ENCODE results near the gene MDM2.
"Not testable (repeated sequence)": the region's sequence is repeated elsewhere in the genome, so short reads cannot be mapped to it uniquely, and the experiment has no call there.

MDM2 gene

DNA sequence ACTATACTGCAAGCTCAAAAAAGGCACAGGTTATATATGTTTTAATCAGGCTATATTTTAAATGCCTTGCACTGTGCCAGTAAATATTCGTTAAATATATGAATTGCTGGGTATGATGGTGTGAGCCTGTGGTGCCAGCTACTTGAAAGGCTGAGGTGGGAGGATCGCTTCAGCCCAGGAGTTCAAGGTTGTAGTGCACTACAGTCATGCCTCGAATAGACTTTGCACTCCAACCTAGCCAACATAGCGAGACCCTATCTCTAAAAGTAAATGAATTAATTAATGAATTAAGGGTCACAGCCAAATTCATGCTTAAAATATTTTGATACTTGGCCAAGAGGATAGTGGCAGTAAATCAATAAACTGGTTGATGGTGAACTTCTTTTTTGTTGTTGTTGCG lies 22.2 kb upstream of the MDM2 start:
- no peak for DNase-seq (ENCODE audit: low read depth in 4 of 4, low spot score in 1 of 4)

DNA sequence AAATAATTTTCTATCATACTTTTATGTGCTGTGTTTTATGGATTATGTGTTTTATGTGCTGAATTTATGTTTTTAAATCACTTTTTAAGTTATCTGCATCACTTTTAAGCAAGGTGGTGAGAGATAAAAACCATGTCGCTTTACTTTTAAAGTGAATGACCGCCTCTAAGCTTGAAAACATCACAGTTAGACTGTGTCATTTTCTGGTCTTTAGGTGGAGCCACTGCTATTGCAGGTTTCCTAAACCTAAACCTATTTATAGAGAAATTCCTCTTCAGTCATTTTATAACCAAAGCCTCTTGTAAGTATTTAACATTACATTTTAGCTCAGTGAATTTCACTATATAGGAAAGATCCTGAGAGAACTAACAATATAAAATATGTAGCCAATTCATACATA lies 21.0 kb upstream of the MDM2 start:
- no peak for DNase-seq (ENCODE audit: low read depth in 4 of 4, low spot score in 1 of 4)

DNA sequence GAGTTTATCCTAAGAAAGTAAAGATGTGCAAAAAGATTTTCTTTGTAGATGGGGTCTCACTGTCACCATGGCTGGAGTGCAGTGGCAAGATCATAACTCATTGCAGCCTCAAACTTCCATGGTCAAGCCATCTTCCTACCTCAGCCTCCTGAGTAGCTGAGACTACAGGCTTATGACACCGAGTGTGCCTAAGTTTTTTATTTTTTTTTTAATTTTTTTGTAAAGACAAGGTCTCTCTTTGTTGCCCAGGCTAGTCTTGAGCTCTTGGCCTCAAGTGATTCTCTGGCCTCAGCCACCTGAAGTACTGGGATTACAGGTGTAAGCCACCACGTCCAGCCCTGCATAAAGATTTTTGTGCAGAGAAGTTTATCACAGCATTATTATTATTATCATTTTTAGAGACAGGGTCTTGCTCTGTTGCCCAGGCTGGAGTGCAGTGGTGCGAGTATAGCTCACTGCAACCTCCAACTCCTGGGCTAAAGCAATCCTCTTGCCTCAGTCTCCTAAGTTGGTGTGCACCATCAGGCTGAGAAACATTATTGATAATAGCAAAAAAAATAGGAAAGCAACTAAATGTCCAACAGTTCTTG lies 19.3 kb upstream of the MDM2 start:
- no peak for DNase-seq (ENCODE audit: low read depth in 4 of 4, low spot score in 1 of 4)

DNA sequence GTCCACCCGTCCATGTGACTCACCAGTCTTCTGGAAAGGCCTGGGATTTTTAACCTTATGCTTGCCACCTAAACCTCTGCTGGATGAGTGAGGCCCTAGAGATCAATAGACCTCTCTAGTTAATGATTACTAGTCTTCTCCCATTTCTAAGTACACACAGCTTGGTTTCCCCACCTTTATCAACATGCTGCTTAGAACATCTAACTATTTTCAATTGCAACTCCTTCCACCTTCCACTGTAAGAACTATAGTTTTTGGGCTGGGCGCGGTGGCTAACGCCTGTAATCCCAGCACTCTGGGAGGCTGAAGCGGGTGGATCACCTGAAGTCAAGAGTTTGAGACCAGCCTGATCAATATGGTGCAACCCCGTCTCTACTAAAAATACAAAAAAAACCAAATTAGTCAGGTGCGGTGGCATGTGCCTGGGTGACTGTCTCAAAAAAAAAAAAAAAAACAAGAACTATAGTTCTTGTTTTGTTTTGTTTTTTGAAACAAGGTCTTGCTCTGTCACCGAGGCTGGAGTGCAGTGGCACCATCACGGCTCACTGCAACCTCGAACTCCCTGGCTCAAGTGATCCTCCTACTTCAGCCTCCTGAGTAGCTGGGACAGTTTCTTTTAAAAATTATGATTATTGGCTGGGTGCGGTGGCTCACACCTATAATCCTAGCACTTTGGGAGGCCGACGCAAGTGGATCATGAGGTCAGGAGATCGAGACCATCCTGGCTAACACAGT lies 18.7 kb upstream of the MDM2 start:
- DNase-seq (ENCODE audit: low read depth in 4 of 4, low spot score in 1 of 4) = no peak

GRCh38 chr12:68790081-68790951 lies 17.7 kb upstream of the MDM2 start:
- DNase-seq (ENCODE audit: low read depth in 4 of 4, low spot score in 1 of 4) = no peak

DNA sequence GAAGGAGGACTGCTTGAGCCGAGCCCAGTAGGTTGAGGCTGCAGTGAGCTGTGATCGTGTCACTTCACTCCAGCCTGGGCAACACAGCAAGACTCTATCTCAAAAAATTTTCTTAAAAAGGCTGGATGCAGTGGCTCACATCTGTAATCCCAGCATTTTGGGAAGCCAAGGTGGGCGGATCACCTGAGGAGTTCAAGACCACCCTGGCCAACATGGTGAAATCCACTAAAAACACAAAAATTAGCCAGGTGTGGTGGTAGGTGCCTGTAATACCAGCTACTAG lies 17.1 kb upstream of the MDM2 start:
- DNase-seq (ENCODE audit: low read depth in 4 of 4, low spot score in 1 of 4) = no peak

GRCh38 chr12:68791897-68792481 lies 16.0 kb upstream of the MDM2 start:
- no peak for DNase-seq (ENCODE audit: low read depth in 4 of 4, low spot score in 1 of 4)

- DNase-seq (ENCODE audit: low read depth in 4 of 4, low spot score in 1 of 4) = no peak
Observed at GRCh38 chr12:68792952-68793351, 15.0 kb upstream of the MDM2 start.

DNA sequence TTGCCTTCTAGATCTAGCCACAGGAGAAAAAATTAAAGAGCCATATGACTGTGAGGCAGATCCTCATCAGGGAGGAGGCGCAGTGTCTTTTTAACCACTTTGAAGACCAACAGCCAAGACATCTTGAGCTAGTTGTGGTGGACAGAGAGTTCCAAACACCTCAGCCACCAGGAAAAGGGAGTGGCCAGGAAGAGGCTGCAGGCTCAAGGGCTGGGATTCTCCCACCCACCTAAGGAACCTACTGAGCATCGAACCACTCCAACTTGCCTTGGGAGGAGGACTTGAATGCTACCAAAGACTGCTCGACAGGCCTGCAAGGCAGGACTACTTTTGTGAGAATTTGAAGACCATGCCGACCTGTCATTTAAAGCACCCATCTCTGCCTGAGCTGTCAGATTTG lies 14.5 kb upstream of the MDM2 start:
- no peak for DNase-seq (ENCODE audit: low read depth in 4 of 4, low spot score in 1 of 4)

- DNase-seq (ENCODE audit: low read depth in 4 of 4, low spot score in 1 of 4) = no peak
Observed at GRCh38 chr12:68793975-68794652, 13.9 kb upstream of the MDM2 start.

- no peak for DNase-seq (ENCODE audit: low read depth in 4 of 4, low spot score in 1 of 4)
Observed at GRCh38 chr12:68794653-68795251, 13.2 kb upstream of the MDM2 start.

- DNase-seq (ENCODE audit: low read depth in 4 of 4, low spot score in 1 of 4) = no peak
Observed at GRCh38 chr12:68796399-68796798, 11.6 kb upstream of the MDM2 start.

- no peak for DNase-seq (ENCODE audit: low read depth in 4 of 4, low spot score in 1 of 4)
Observed at GRCh38 chr12:68798882-68799234, 9.1 kb upstream of the MDM2 start.

DNA sequence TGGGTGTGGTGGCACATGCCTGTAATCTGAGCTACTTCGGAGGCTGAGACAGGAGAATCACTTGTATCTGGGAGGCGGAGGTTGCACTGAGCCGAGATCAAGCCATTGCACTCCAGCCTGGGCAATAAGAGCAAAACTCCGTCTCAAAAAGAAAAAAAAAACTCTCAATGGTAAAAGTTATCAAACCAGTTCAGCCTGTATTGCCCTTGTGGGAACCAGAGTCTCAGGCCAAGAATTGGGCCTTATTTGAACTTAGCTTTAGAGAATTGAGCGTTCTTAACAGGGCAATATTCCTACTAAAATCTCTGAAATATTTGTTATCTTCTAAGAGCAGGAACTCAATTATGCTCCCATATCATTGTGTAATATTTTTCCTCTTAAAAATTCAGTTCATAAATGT lies 7.7 kb upstream of the MDM2 start:
- no peak for DNase-seq (ENCODE audit: low read depth in 4 of 4, low spot score in 1 of 4)

- DNase-seq (ENCODE audit: low read depth in 4 of 4, low spot score in 1 of 4) = not testable (repeated sequence)
Observed at GRCh38 chr12:68801124-68801523, 6.9 kb upstream of the MDM2 start.

GRCh38 chr12:68802372-68802745 lies 5.6 kb upstream of the MDM2 start:
- DNase-seq (ENCODE audit: low read depth in 4 of 4, low spot score in 1 of 4) = not testable (repeated sequence)

- not testable (repeated sequence) for DNase-seq (ENCODE audit: low read depth in 4 of 4, low spot score in 1 of 4)
Observed at GRCh38 chr12:68802911-68803651, 4.9 kb upstream of the MDM2 start.

- no peak for DNase-seq (ENCODE audit: low read depth in 4 of 4, low spot score in 1 of 4)
Observed at GRCh38 chr12:68803948-68804656, 3.9 kb upstream of the MDM2 start.

GRCh38 chr12:68804657-68805591 lies 3.1 kb upstream of the MDM2 start:
- no peak for DNase-seq (ENCODE audit: low read depth in 4 of 4, low spot score in 1 of 4)

Data from stimulated activated CD4-positive, alpha-beta T cell treated with anti-CD3 and anti-CD28 coated beads, Interleukin-1b, Interleukin-23, amount 100 ng/mL, for 24 hours (primary cell).